HCT116 (cell line): ENCODE measurements around the gene GPSM3.

Experiments used
- EGR1 ChIP-seq: IDR thresholded peaks from 2 replicates; pipeline ENCODE4 v1.6.1; 2012; ENCODE audit warnings: low read depth
- EZH2 ChIP-seq: fragments of 200-600 bp; sonication (generic); IDR thresholded peaks from 2 replicates; pipeline ENCODE4 v1.6.1; 2017; ENCODE audit warnings: antibody characterized with exemption, mixed run types
- EZH2phosphoT487 ChIP-seq: fragments of 200-600 bp; IDR thresholded peaks from 2 replicates; pipeline ENCODE4 v1.6.1; 2018; ENCODE audit warnings: antibody characterized with exemption, borderline replicate concordance
- POLR2A ChIP-seq: IDR thresholded peaks from 2 replicates; pipeline ENCODE4 v1.7.0; 2011; ENCODE audit warnings: borderline replicate concordance; ENCODE audit not compliant: insufficient read depth, insufficient read length; ENCODE audit errors: extremely low read depth
- POLR2AphosphoS5 ChIP-seq: IDR thresholded peaks from 2 replicates; pipeline ENCODE4 v1.6.1; 2011; ENCODE audit warnings: mild to moderate bottlenecking, low read depth, low read length, moderate library complexity
- RAD21 ChIP-seq: IDR thresholded peaks from 2 replicates; pipeline ENCODE4 v1.6.1; 2012; ENCODE audit warnings: low read depth, mild to moderate bottlenecking
- SIN3A ChIP-seq: IDR thresholded peaks from 2 replicates; pipeline ENCODE4 v1.6.1; 2012; ENCODE audit warnings: low read depth
- SP1 ChIP-seq: IDR thresholded peaks from 2 replicates; pipeline ENCODE4 v1.6.1; 2012; ENCODE audit warnings: low read depth
- TF ChIP-seq, protein P1 (sequence below), 3 experiments: fragments of 200-600 bp in 1 of 3; sonication (generic) in 1 of 3; IDR thresholded peaks in 2 of 3; conservative IDR thresholded peaks in 1 of 3; 2 replicates each; pipeline ENCODE4 v1.5.1; 2012 to 2017; ENCODE audit warnings: low read depth in 2 of 3, low read length in 2 of 3, antibody characterized with exemption in 1 of 3, borderline replicate concordance in 1 of 3, control low read depth in 1 of 3, mild to moderate bottlenecking in 1 of 3, mixed read lengths in 1 of 3, mixed run types in 1 of 3, moderate library complexity in 1 of 3; ENCODE audit not compliant: insufficient read depth in 1 of 3
- TF ChIP-seq, protein P2 (sequence below): IDR thresholded peaks from 2 replicates; pipeline ENCODE4 v1.6.1; 2012; ENCODE audit warnings: low read depth

DNA sequence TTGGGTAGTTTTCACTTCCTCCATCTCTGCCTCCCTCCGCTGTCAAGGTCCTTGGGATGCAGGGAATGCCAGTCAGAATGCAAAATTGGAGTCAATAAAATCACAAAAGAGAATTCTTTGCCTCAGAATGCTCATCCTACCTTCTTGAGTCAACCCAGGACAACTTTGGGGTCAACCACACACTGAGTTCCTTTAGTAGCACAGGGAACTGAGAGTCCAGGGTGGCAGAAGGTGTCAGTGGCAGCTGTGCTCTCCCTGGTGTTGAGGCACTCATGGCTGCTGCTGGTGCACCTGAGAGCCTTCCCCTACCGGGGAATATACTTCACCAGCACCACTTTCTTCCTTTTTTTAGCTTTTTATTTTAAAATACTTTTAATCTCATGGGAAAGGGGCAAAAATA lies 32.3 kb upstream of the GPSM3 start:
- no peak for TF ChIP-seq SP1
- no peak for TF ChIP-seq EGR1
- TF ChIP-seq EZH2: no peak
- TF ChIP-seq, protein P1, sequence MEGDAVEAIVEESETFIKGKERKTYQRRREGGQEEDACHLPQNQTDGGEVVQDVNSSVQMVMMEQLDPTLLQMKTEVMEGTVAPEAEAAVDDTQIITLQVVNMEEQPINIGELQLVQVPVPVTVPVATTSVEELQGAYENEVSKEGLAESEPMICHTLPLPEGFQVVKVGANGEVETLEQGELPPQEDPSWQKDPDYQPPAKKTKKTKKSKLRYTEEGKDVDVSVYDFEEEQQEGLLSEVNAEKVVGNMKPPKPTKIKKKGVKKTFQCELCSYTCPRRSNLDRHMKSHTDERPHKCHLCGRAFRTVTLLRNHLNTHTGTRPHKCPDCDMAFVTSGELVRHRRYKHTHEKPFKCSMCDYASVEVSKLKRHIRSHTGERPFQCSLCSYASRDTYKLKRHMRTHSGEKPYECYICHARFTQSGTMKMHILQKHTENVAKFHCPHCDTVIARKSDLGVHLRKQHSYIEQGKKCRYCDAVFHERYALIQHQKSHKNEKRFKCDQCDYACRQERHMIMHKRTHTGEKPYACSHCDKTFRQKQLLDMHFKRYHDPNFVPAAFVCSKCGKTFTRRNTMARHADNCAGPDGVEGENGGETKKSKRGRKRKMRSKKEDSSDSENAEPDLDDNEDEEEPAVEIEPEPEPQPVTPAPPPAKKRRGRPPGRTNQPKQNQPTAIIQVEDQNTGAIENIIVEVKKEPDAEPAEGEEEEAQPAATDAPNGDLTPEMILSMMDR (IDR thresholded peaks at IDR 0.05 in 2 of 3, conservative IDR thresholded peaks at IDR 0.05 in 1 of 3; ENCODE audit: borderline replicate concordance in 1 of 3, insufficient read depth in 1 of 3, low read depth in 2 of 3, low read length in 2 of 3): no peak
- TF ChIP-seq POLR2AphosphoS5: no peak
- TF ChIP-seq, protein P2, sequence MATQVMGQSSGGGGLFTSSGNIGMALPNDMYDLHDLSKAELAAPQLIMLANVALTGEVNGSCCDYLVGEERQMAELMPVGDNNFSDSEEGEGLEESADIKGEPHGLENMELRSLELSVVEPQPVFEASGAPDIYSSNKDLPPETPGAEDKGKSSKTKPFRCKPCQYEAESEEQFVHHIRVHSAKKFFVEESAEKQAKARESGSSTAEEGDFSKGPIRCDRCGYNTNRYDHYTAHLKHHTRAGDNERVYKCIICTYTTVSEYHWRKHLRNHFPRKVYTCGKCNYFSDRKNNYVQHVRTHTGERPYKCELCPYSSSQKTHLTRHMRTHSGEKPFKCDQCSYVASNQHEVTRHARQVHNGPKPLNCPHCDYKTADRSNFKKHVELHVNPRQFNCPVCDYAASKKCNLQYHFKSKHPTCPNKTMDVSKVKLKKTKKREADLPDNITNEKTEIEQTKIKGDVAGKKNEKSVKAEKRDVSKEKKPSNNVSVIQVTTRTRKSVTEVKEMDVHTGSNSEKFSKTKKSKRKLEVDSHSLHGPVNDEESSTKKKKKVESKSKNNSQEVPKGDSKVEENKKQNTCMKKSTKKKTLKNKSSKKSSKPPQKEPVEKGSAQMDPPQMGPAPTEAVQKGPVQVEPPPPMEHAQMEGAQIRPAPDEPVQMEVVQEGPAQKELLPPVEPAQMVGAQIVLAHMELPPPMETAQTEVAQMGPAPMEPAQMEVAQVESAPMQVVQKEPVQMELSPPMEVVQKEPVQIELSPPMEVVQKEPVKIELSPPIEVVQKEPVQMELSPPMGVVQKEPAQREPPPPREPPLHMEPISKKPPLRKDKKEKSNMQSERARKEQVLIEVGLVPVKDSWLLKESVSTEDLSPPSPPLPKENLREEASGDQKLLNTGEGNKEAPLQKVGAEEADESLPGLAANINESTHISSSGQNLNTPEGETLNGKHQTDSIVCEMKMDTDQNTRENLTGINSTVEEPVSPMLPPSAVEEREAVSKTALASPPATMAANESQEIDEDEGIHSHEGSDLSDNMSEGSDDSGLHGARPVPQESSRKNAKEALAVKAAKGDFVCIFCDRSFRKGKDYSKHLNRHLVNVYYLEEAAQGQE: no peak
- TF ChIP-seq POLR2A: no peak
- no peak for TF ChIP-seq RAD21
- TF ChIP-seq EZH2phosphoT487: no peak
- no peak for TF ChIP-seq SIN3A
